ENCODE results near the gene AGPAT1. TPM values are rescaled to one million over a fixed set of nuclear protein-coding genes. Genes with fewer than 3 reads are reported as not detected.

Gene AGPAT1
- total and polyA plus RNA-seq, 2 of the 13 experiments (the other 11 are each of a cell fraction or from before 2014, with no cell fraction given), result 51.3 to 139 TPM

GRCh38 chr6:32149092-32149755, 26.7 kb downstream of the AGPAT1 start:
- WGBS (ENCODE audit: low lambda C conversion rate), result 83% methylated on average over 37 of the region's 47 CpGs
- no peaks in the 10 kb centered on the region for H3K9me3 ChIP-seq (ENCODE audit: low read length)
- POLR2A ChIA-PET, result no interaction called here
- in situ Hi-C loops (cut with HindIII; ENCODE audit: extremely low pct_ligation_motif_present, low pct_unique_long_range_greater_than_20kb) (no loop called here), intact Hi-C loops (cut with micrococcal nuclease; ENCODE audit: unreplicated experiment) (no loop called here)
- H3K4me3 ChIP-seq (replicated peaks in 1 of 3; ENCODE audit: insufficient read depth in 1 of 3, low read depth in 2 of 3, low read length in 3 of 3), result no peak overlapping the region
- H4K20me1 ChIP-seq (ENCODE audit: insufficient read depth, low read length), result no peaks in the 10 kb centered on the region
- no peak overlapping the region for H3K9ac ChIP-seq (ENCODE audit: insufficient read depth, low read depth, low read length)
- H3K36me3 ChIP-seq (replicated peaks in 1 of 2; ENCODE audit: control insufficient read depth in 1 of 2, insufficient read depth in 2 of 2, low read length in 2 of 2), result no peaks in the 10 kb centered on the region
- DNase-seq (ENCODE audit: low spot score) (no peak), FAIRE-seq (no peak), ATAC-seq (no peak)
- peaks cover under 1% of the 10 kb centered on the region for H3K79me2 ChIP-seq (ENCODE audit: insufficient read depth, low read length)
- H3K4me1 ChIP-seq (ENCODE audit: insufficient read depth, low read length), result peaks cover 20% of the 10 kb centered on the region
- H3K4me2 ChIP-seq (ENCODE audit: low read depth, low read length), result no peak overlapping the region
- TF ChIP-seq SP140L (CRISPR knock-in tag; IDR thresholded peaks at IDR 0.05; ENCODE audit: borderline replicate concordance), result no peak
- no peak for TF ChIP-seq ZZZ3 (CRISPR knock-in tag; IDR thresholded peaks at IDR 0.05; ENCODE audit: borderline replicate concordance)
- TF ChIP-seq ZSCAN25 (CRISPR knock-in tag; IDR thresholded peaks at IDR 0.05), result no peak
- no peak for TF ChIP-seq AKAP8 (CRISPR knock-in tag; IDR thresholded peaks at IDR 0.05)
- TF ChIP-seq ZNF160 (CRISPR knock-in tag; IDR thresholded peaks at IDR 0.05), result no peak
- TF ChIP-seq ETV5 (CRISPR knock-in tag; IDR thresholded peaks at IDR 0.05; ENCODE audit: borderline replicate concordance), result no peak
- TF ChIP-seq ZBTB43 (CRISPR knock-in tag; conservative IDR thresholded peaks at IDR 0.05), result no peak
- no peak for TF ChIP-seq ZBTB20 (CRISPR knock-in tag; IDR thresholded peaks at IDR 0.05; ENCODE audit: borderline replicate concordance, low read depth)
- no peak for TF ChIP-seq JUNB (CRISPR knock-in tag; IDR thresholded peaks at IDR 0.05; ENCODE audit: borderline replicate concordance)
- H2AFZ ChIP-seq (ENCODE audit: low read length), result no peak overlapping the region
- CTCF ChIA-PET (ENCODE audit: low intra/inter-chr PET ratio, low total read pairs), result no interaction called here
- peaks cover 0 to 5% of the 10 kb centered on the region in 2 experiments; a peak in 2 of 5 replicates for H3K27me3 ChIP-seq (ENCODE audit: control insufficient read depth in 1 of 2, insufficient read depth in 2 of 2, low read length in 2 of 2)
- H3K27ac ChIP-seq (ENCODE audit: extremely low read length, insufficient read depth, low read length), result no peak overlapping the region
- BruUV-seq (replicated peaks), result no TSS peak
